ENCODE results near the gene NRXN3. TPM values are rescaled to one million over a fixed set of nuclear protein-coding genes. Genes with fewer than 3 reads are reported as not detected.

Gene NRXN3
- total RNA-seq, 1 experiment from 2014 or later = not detected

GRCh38 chr14:79855789-79856188, 1685.6 kb downstream of the NRXN3 start:
- H3K9me3 Mint-ChIP-seq (ENCODE audit: low read depth, unreplicated experiment) = no peaks in the 10 kb centered on the region
- no peak for TF ChIP-seq CTCF (IDR thresholded peaks at IDR 0.05; ENCODE audit: unreplicated experiment)
- H3K4me3 Mint-ChIP-seq (ENCODE audit: low read depth, unreplicated experiment) = no peak overlapping the region
- no peaks in the 10 kb centered on the region for H3K4me1 Mint-ChIP-seq (ENCODE audit: low read depth, unreplicated experiment)
- CTCF ChIA-PET = no interaction called here
- no peak overlapping the region for H3K27ac Mint-ChIP-seq (ENCODE audit: unreplicated experiment)
- no peaks in the 10 kb centered on the region for H3K36me3 Mint-ChIP-seq (ENCODE audit: insufficient read depth, unreplicated experiment)
- no TSS peak for BruUV-seq (replicated peaks)
- intact Hi-C loops (cut with micrococcal nuclease; ENCODE audit: unreplicated experiment) = no loop called here
- no peaks in the 10 kb centered on the region for H3K27me3 Mint-ChIP-seq (ENCODE audit: unreplicated experiment)
- no peak for DNase-seq

- Mint-ChIP-seq H3K36me3 (ENCODE audit: insufficient read depth, unreplicated experiment) (no peaks in the 10 kb centered on the region), H3K27me3 (ENCODE audit: unreplicated experiment) (no peaks in the 10 kb centered on the region), H3K4me3 (ENCODE audit: low read depth, unreplicated experiment) (no peak overlapping the region), H3K4me1 (ENCODE audit: low read depth, unreplicated experiment) (no peaks in the 10 kb centered on the region), H3K9me3 (ENCODE audit: low read depth, unreplicated experiment) (no peaks in the 10 kb centered on the region), H3K27ac (ENCODE audit: unreplicated experiment) (no peak overlapping the region)
- no peak for TF ChIP-seq CTCF (IDR thresholded peaks at IDR 0.05; ENCODE audit: unreplicated experiment)
- CTCF ChIA-PET = interaction anchor here (0.6 kb wide), 1 partner anchor 31 kb away, joined by 6 read pairs; no protein-coding TSS in a partner anchor
- DNase-seq = no peak
- intact Hi-C loops (cut with micrococcal nuclease; ENCODE audit: unreplicated experiment) = no loop called here
- BruUV-seq (replicated peaks) = no TSS peak
These were observed 1686.2 kb downstream of the NRXN3 start for GRCh38 chr14:79856381-79856780.

- no peak overlapping the region for H3K4me3 Mint-ChIP-seq (ENCODE audit: low read depth, unreplicated experiment)
- no peaks in the 10 kb centered on the region for H3K9me3 Mint-ChIP-seq (ENCODE audit: low read depth, unreplicated experiment)
- H3K36me3 Mint-ChIP-seq (ENCODE audit: insufficient read depth, unreplicated experiment) = no peaks in the 10 kb centered on the region
- TF ChIP-seq CTCF (IDR thresholded peaks at IDR 0.05; ENCODE audit: unreplicated experiment) = no peak
- no peaks in the 10 kb centered on the region for H3K27me3 Mint-ChIP-seq (ENCODE audit: unreplicated experiment)
- no peak for DNase-seq
- intact Hi-C loops (cut with micrococcal nuclease; ENCODE audit: unreplicated experiment) = no loop called here
- CTCF ChIA-PET = no interaction called here
- BruUV-seq (replicated peaks) = no TSS peak
- no peak overlapping the region for H3K27ac Mint-ChIP-seq (ENCODE audit: unreplicated experiment)
- H3K4me1 Mint-ChIP-seq (ENCODE audit: low read depth, unreplicated experiment) = no peaks in the 10 kb centered on the region
These were observed 1690.9 kb downstream of the NRXN3 start for GRCh38 chr14:79861111-79861510.

- CTCF ChIA-PET = no interaction called here
- H3K27me3 Mint-ChIP-seq (ENCODE audit: unreplicated experiment) = no peaks in the 10 kb centered on the region
- H3K9me3 Mint-ChIP-seq (ENCODE audit: low read depth, unreplicated experiment) = no peaks in the 10 kb centered on the region
- BruUV-seq (replicated peaks) = no TSS peak
- intact Hi-C loops (cut with micrococcal nuclease; ENCODE audit: unreplicated experiment) = no loop called here
- no peak for TF ChIP-seq CTCF (IDR thresholded peaks at IDR 0.05; ENCODE audit: unreplicated experiment)
- H3K4me3 Mint-ChIP-seq (ENCODE audit: low read depth, unreplicated experiment) = no peak overlapping the region
- DNase-seq = no peak
- H3K36me3 Mint-ChIP-seq (ENCODE audit: insufficient read depth, unreplicated experiment) = no peaks in the 10 kb centered on the region
- no peaks in the 10 kb centered on the region for H3K4me1 Mint-ChIP-seq (ENCODE audit: low read depth, unreplicated experiment)
- no peak overlapping the region for H3K27ac Mint-ChIP-seq (ENCODE audit: unreplicated experiment)
These were observed 1691.9 kb downstream of the NRXN3 start for GRCh38 chr14:79862045-79862444.
